GM23248 (cell line): Measurements from ENCODE around the gene ARFGEF2.

ENCODE experiments used
- EZH2 ChIP-seq: fragments of 200-600 bp; sonication (generic); IDR thresholded peaks from 2 replicates; pipeline ENCODE4 v1.6.1; 2018; ENCODE audit warnings: antibody characterized with exemption, mild to moderate bottlenecking; ENCODE audit not compliant: insufficient read depth, poor library complexity, severe bottlenecking
- EZH2phosphoT487 ChIP-seq: fragments of 200-600 bp; sonication (generic); IDR thresholded peaks from 2 replicates; pipeline ENCODE4 v1.6.1; 2018; ENCODE audit warnings: antibody characterized with exemption, moderate library complexity, mild to moderate bottlenecking, low read depth; ENCODE audit not compliant: insufficient read depth

DNA sequence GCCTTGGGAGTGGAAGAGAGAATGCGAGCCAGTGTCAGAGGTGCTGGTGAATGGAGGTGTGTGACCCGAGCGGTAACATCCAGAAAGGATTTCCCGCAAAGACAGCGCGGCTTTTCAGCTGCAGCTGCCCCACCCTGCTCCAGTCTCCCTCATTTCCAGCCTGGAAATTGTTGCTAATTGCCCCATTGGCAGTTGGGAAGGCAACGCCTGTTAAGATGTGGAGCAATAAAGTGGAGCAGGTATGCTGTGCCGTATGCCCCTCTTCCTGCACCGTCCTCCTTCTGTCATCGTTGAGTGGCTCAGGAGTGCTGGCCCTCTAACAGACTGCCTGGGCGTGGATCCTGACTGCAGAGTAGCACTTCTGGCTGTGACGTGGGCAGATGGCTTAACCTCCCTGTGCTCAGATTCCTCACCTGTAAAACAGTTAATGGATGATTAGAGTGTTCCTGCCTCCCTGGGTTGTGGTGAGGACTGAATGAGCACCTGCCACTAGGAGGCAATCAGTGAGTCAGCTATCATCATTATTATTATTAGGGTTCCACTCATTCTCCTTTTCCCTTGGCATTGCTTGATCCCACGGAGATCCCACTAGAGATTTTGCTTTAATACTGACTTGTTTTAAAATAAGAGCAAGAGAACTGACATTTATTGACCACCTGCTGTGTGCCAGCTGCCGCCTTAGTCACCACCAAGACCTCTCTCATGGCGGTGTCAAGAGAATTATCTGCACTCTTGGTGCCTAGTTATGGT is 11.7 kb downstream of the ARFGEF2 start:
- TF ChIP-seq EZH2 (no peak), EZH2phosphoT487 (no peak)
